Measurements from ENCODE around the gene MYOM1.

The MYOM1 gene

GRCh38 chr18:3246635-3247239, 27.0 kb upstream of the MYOM1 start:
- peak overlapping the region; percentile 84 for H3K4me2 ChIP-seq (ENCODE audit: low read length)
- H3K27ac ChIP-seq = peak overlapping the region; percentile 94
- no peaks in the 10 kb centered on the region for H3K36me3 ChIP-seq (ENCODE audit: control insufficient read depth, insufficient read depth, low read length)
- no peak for TF ChIP-seq CTCF (IDR thresholded peaks at IDR 0.05)
- no peak overlapping the region for H3K9ac ChIP-seq
- H3K4me3 ChIP-seq (ENCODE audit: low read depth, low read length) = peak overlapping the region; percentile 83
- H2AFZ ChIP-seq = peak overlapping the region; percentile 79
- H3K4me1 ChIP-seq = peaks cover 4% of the 10 kb centered on the region
- peaks cover 8% of the 10 kb centered on the region for H3K79me2 ChIP-seq
- no peaks in the 10 kb centered on the region for H3K27me3 ChIP-seq (ENCODE audit: control insufficient read depth, insufficient read depth, low read length)
- no peaks in the 10 kb centered on the region for H3K9me3 ChIP-seq (ENCODE audit: control insufficient read depth, low read length)

- Histone ChIP-seq H3K9me3 (ENCODE audit: control insufficient read depth, low read length) (no peaks in the 10 kb centered on the region), H2AFZ (peak overlapping the region; percentile 79), H3K79me2 (peaks cover 7% of the 10 kb centered on the region), H3K4me2 (ENCODE audit: low read length) (peak overlapping the region; percentile 84), H3K27ac (peak overlapping the region; percentile 94), H3K36me3 (ENCODE audit: control insufficient read depth, insufficient read depth, low read length) (no peaks in the 10 kb centered on the region), H3K9ac (no peak overlapping the region), H3K27me3 (ENCODE audit: control insufficient read depth, insufficient read depth, low read length) (no peaks in the 10 kb centered on the region), H3K4me1 (peaks cover 4% of the 10 kb centered on the region), H3K4me3 (ENCODE audit: low read depth, low read length) (peak overlapping the region; percentile 83)
- TF ChIP-seq CTCF (IDR thresholded peaks at IDR 0.05) = peak; percentile 97
Measured at GRCh38 chr18:3245853-3246634, 26.3 kb upstream of the MYOM1 start.

- no peak overlapping the region for H3K4me2 ChIP-seq (ENCODE audit: low read length)
- no peaks in the 10 kb centered on the region for H3K9me3 ChIP-seq (ENCODE audit: control insufficient read depth, low read length)
- H3K79me2 ChIP-seq = peaks cover 7% of the 10 kb centered on the region
- H3K27ac ChIP-seq = no peak overlapping the region
- H3K36me3 ChIP-seq (ENCODE audit: control insufficient read depth, insufficient read depth, low read length) = no peaks in the 10 kb centered on the region
- no peak overlapping the region for H3K9ac ChIP-seq
- no peak for TF ChIP-seq CTCF (IDR thresholded peaks at IDR 0.05)
- no peaks in the 10 kb centered on the region for H3K27me3 ChIP-seq (ENCODE audit: control insufficient read depth, insufficient read depth, low read length)
- no peak overlapping the region for H3K4me3 ChIP-seq (ENCODE audit: low read depth, low read length)
- H2AFZ ChIP-seq = no peak overlapping the region
- H3K4me1 ChIP-seq = peaks cover 4% of the 10 kb centered on the region
Measured at GRCh38 chr18:3245185-3245564, 25.4 kb upstream of the MYOM1 start.

DNA sequence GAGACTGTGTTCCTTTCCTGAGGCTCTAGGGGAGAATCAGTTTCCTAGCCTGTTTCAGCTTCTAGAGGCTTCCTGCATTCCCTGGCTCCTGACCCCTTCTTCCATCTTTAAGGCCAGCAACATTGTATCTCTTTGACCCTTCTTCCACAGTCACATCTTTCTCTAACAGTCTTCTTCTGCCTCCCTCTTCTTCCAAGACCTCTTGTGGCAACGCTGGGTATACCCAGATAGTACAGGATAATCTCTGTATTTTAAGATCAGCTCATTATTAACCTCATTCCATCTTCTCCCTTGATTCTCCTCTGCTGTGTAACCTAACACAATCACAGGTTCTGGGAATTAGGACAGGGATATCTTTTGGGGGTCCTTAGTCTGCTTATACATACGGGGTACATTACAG, 19.0 kb upstream of the MYOM1 start:
- H3K36me3 ChIP-seq (ENCODE audit: control insufficient read depth, insufficient read depth, low read length) = no peaks in the 10 kb centered on the region
- no peaks in the 10 kb centered on the region for H3K79me2 ChIP-seq
- no peak overlapping the region for H3K4me2 ChIP-seq (ENCODE audit: low read length)
- H3K4me1 ChIP-seq = peaks cover 7% of the 10 kb centered on the region
- no peak overlapping the region for H3K9ac ChIP-seq
- no peak overlapping the region for H2AFZ ChIP-seq
- no peak for TF ChIP-seq CTCF (IDR thresholded peaks at IDR 0.05)
- H3K4me3 ChIP-seq (ENCODE audit: low read depth, low read length) = no peak overlapping the region
- H3K9me3 ChIP-seq (ENCODE audit: control insufficient read depth, low read length) = no peaks in the 10 kb centered on the region
- no peak overlapping the region for H3K27ac ChIP-seq
- H3K27me3 ChIP-seq (ENCODE audit: control insufficient read depth, insufficient read depth, low read length) = no peaks in the 10 kb centered on the region

All from parathyroid adenoma (tissue), 2 donors.